Transverse colon (tissue), 4 donors: ENCODE results near the gene ARFGEF2.

Experiments
- CTCF ChIP-seq, 5 experiments: fragments of 200-600 bp in 3 of 5; fragments of 450-650 bp in 2 of 5; sonication (generic) in 3 of 5; IDR thresholded peaks; 1 replicate in 2 of 5; 2 replicates in 3 of 5; pipeline ENCODE4 v1.5.1; 2016 to 2017; ENCODE audit warnings: antibody characterized with exemption in 5 of 5, inconsistent platforms in 3 of 5, mild to moderate bottlenecking in 2 of 5, moderate library complexity in 1 of 5
- POLR2A ChIP-seq: fragments of 450-650 bp; IDR thresholded peaks from one replicate; pipeline ENCODE4 v1.6.1; 2016; ENCODE audit warnings: antibody characterized with exemption, mild to moderate bottlenecking, moderate library complexity
- POLR2AphosphoS5 ChIP-seq, 3 donors: sonication (generic); formaldehyde crosslinking; IDR thresholded peaks; one replicate each; pipeline ENCODE4 v1.6.1; 2016; ENCODE audit warnings: antibody characterized with exemption in 3 of 3

DNA sequence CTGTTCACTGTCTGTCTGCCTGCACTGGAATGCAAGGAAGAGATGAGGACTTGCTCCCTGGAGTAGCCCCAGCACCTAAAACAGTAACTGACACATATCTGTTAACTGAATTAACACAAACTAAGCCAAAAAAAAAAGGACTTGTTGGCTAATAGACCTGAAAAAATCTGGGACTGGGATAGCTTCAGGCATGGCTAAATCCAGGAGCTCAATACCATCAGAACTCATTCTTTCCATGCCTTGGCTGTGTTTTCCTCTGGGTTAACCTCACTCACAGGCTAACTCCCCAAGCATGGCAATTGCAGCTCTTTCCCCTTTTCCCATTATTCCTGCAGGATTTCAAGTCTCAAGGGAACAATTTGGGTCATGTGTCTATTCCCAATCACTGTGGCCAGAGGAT lies 21.6 kb upstream of the ARFGEF2 start:
- TF ChIP-seq POLR2A (no peak), CTCF (IDR thresholded peaks at IDR 0.05) (no peak), POLR2AphosphoS5 (IDR thresholded peaks at IDR 0.05) (no peak)
